Bronchial epithelial cell (primary cell): ENCODE data around the gene DDC. TPM values are rescaled to one million over a fixed set of nuclear protein-coding genes. Genes with fewer than 3 reads are reported as not detected.

Experiments
- DNase-seq: peaks from one replicate; pipeline ENCODE4 v3.0.0-alpha.2; 2010; ENCODE audit warnings: low read depth
- FAIRE-seq: peaks from 2 replicates; lab custom pipeline; 2011; peaks lifted over from hg19 to GRCh38; lab: Jason Lieb, UNC
- H3K27me3 ChIP-seq: 2 replicates; pipeline ENCODE4 v1.5.1; 2011; ENCODE audit warnings: low read length; ENCODE audit not compliant: control insufficient read depth, insufficient read depth
- H3K36me3 ChIP-seq: 2 replicates; pipeline ENCODE4 v1.5.1; 2011; ENCODE audit warnings: low read length; ENCODE audit not compliant: control insufficient read depth, insufficient read depth
- H3K4me3 ChIP-seq: 2 replicates; pipeline ENCODE4 v1.5.1; 2011; ENCODE audit warnings: mild to moderate bottlenecking, low read depth, low read length, control low read depth
- CTCF ChIP-seq: IDR thresholded peaks from 2 replicates; pipeline ENCODE4 v1.5.1; 2011; ENCODE audit warnings: mild to moderate bottlenecking, moderate library complexity, low read length, control low read depth, inconsistent platforms; ENCODE audit not compliant: insufficient read depth, severe bottlenecking
- total RNA-seq: library from RNA; depleted of rRNA; stranded (reverse); fragments of >200 nt; gene quantifications from 2 replicates; pipeline ENCODE4 v1.2.1, GENCODE V29; 2014

DDC gene
- total RNA-seq, 1 donor from 2014 or later: not detected

- peaks cover 10% of the 10 kb centered on the region for H3K27me3 ChIP-seq
- no peak overlapping the region for H3K4me3 ChIP-seq
- DNase-seq: no peak
- no peak for FAIRE-seq
- no peaks in the 10 kb centered on the region for H3K36me3 ChIP-seq
- no peak for TF ChIP-seq CTCF
These were observed 3.1 kb downstream of the DDC start for GRCh38 chr7:50562136-50562535.

- Histone ChIP-seq H3K27me3 (peaks cover 15% of the 10 kb centered on the region), H3K4me3 (no peak overlapping the region), H3K36me3 (no peaks in the 10 kb centered on the region)
- TF ChIP-seq CTCF: no peak
- FAIRE-seq (no peak), DNase-seq (no peak)
These were observed 4.3 kb downstream of the DDC start for GRCh38 chr7:50560865-50561351.

- FAIRE-seq (no peak), DNase-seq (no peak)
- no peak for TF ChIP-seq CTCF
- no peaks in the 10 kb centered on the region for H3K36me3 ChIP-seq
- no peak overlapping the region for H3K4me3 ChIP-seq
- peaks cover 13% of the 10 kb centered on the region for H3K27me3 ChIP-seq
These were observed 5.3 kb downstream of the DDC start for GRCh38 chr7:50559881-50560280.

GRCh38 chr7:50558294-50559053 lies 6.7 kb downstream of the DDC start:
- no peak overlapping the region for H3K4me3 ChIP-seq
- no peaks in the 10 kb centered on the region for H3K36me3 ChIP-seq
- FAIRE-seq (no peak), DNase-seq (no peak)
- H3K27me3 ChIP-seq: peaks cover 10% of the 10 kb centered on the region
- TF ChIP-seq CTCF: no peak

GRCh38 chr7:50557099-50557498 lies 8.1 kb downstream of the DDC start:
- TF ChIP-seq CTCF: no peak
- no peaks in the 10 kb centered on the region for H3K36me3 ChIP-seq
- DNase-seq: no peak
- no peak overlapping the region for H3K4me3 ChIP-seq
- H3K27me3 ChIP-seq: peaks cover 9% of the 10 kb centered on the region
- FAIRE-seq: no peak
